WTC11 (cell line): ENCODE results near the gene LIX1L. TPM values are rescaled to one million over a fixed set of nuclear protein-coding genes. Genes with fewer than 3 reads are reported as not detected.

Experiments used
- ATAC-seq: fragments of 200-7000 bp; cut with Tn5 transposase; 2 replicates; pipeline ENCODE4 v1.10.0; 2021; ENCODE audit warnings: mild to moderate bottlenecking, moderate library complexity
- CTCF ChIA-PET: fragments of 300-600 bp; sonication (Branson Sonifier 250); formaldehyde crosslinking; loops from one replicate; lab custom pipeline; 2021; ENCODE audit warnings: antibody characterized with exemption; lab: Charles Lee
- POLR2A ChIA-PET: fragments of 350-600 bp; sonication (Branson Sonifier 250); formaldehyde crosslinking; loops from one replicate; lab custom pipeline; 2021; ENCODE audit warnings: antibody characterized with exemption; lab: Charles Lee
- DNase-seq: peaks from one replicate; pipeline ENCODE4 v3.0.0; 2021; ENCODE audit warnings: low spot score
- H3K27ac Mint-ChIP-seq: 2 replicates; pipeline ENCODE4 v1.8.0; 2021; ENCODE audit warnings: mixed read lengths
- H3K27me3 Mint-ChIP-seq: 2 replicates; pipeline ENCODE4 v1.8.0; 2021; ENCODE audit warnings: low read depth, mild to moderate bottlenecking, moderate library complexity, mixed read lengths
- H3K36me3 Mint-ChIP-seq: 2 replicates; pipeline ENCODE4 v1.8.0; 2021; ENCODE audit warnings: mixed read lengths
- H3K4me1 Mint-ChIP-seq: 2 replicates; pipeline ENCODE4 v1.8.0; 2022; ENCODE audit warnings: mixed read lengths
- H3K4me3 Mint-ChIP-seq: 2 replicates; pipeline ENCODE4 v1.8.0; 2021; ENCODE audit warnings: mild to moderate bottlenecking, moderate library complexity, mixed read lengths
- H3K9me3 Mint-ChIP-seq: 2 replicates; pipeline ENCODE4 v1.8.0; 2021; ENCODE audit warnings: mixed read lengths
- AR ChIP-seq: fragments of 250-450 bp; sonication (Bioruptor Pico); IDR thresholded peaks from 2 replicates; pipeline ENCODE4 v1.9.0; 2021; ENCODE audit warnings: mild to moderate bottlenecking
- E2F5 ChIP-seq: sonication (generic); formaldehyde crosslinking; IDR thresholded peaks from 2 replicates; pipeline ENCODE4 v1.8.1; 2022; ENCODE audit warnings: mild to moderate bottlenecking, moderate library complexity, missing genetic modification reagents
- ELF4 ChIP-seq: sonication (generic); formaldehyde crosslinking; IDR thresholded peaks from 2 replicates; pipeline ENCODE4 v1.8.1; 2022; ENCODE audit warnings: low read depth, mild to moderate bottlenecking, moderate library complexity, missing genetic modification reagents
- FOXK1 ChIP-seq: sonication (generic); formaldehyde crosslinking; IDR thresholded peaks from 2 replicates; pipeline ENCODE4 v1.8.0; 2022; ENCODE audit warnings: mild to moderate bottlenecking, moderate library complexity, missing genetic modification reagents
- HMGXB4 ChIP-seq: sonication (generic); formaldehyde crosslinking; IDR thresholded peaks from 2 replicates; pipeline ENCODE4 v1.8.1; 2023; ENCODE audit warnings: mild to moderate bottlenecking, moderate library complexity, missing genetic modification reagents
- JAZF1 ChIP-seq: fragments of 250-450 bp; sonication (Bioruptor Pico); IDR thresholded peaks from 2 replicates; pipeline ENCODE4 v1.9.0; 2021; ENCODE audit warnings: moderate library complexity, mild to moderate bottlenecking, inconsistent platforms
- KAT7 ChIP-seq: sonication (generic); formaldehyde crosslinking; IDR thresholded peaks from 2 replicates; pipeline ENCODE4 v1.8.1; 2023; ENCODE audit warnings: missing genetic modification reagents, mild to moderate bottlenecking, borderline replicate concordance
- MLX ChIP-seq: sonication (generic); formaldehyde crosslinking; IDR thresholded peaks from 2 replicates; pipeline ENCODE4 v1.8.1; 2023; ENCODE audit warnings: mild to moderate bottlenecking, missing genetic modification reagents, moderate library complexity
- MXD4 ChIP-seq: fragments of 250-450 bp; sonication (Bioruptor Pico); IDR thresholded peaks from 2 replicates; pipeline ENCODE4 v1.8.0; 2021; ENCODE audit warnings: mild to moderate bottlenecking, moderate library complexity, borderline replicate concordance
- PREB ChIP-seq: sonication (generic); formaldehyde crosslinking; IDR thresholded peaks from 2 replicates; pipeline ENCODE4 v1.8.1; 2022; ENCODE audit warnings: mild to moderate bottlenecking, missing genetic modification reagents, moderate library complexity, borderline replicate concordance
- SMAD3 ChIP-seq: sonication (generic); formaldehyde crosslinking; IDR thresholded peaks from 2 replicates; pipeline ENCODE4 v1.8.0; 2022; ENCODE audit warnings: missing genetic modification reagents, mild to moderate bottlenecking, borderline replicate concordance
- SP1 ChIP-seq: sonication (generic); formaldehyde crosslinking; conservative IDR thresholded peaks from 2 replicates; pipeline ENCODE4 v1.8.1; 2022; ENCODE audit warnings: missing genetic modification reagents
- TEAD4 ChIP-seq: sonication (generic); formaldehyde crosslinking; IDR thresholded peaks from 2 replicates; pipeline ENCODE4 v1.8.0; 2022; ENCODE audit warnings: mild to moderate bottlenecking, missing genetic modification reagents
- ZNF263 ChIP-seq: sonication (generic); formaldehyde crosslinking; IDR thresholded peaks from 2 replicates; pipeline ENCODE4 v1.8.1; 2022; ENCODE audit warnings: low read depth, mild to moderate bottlenecking, moderate library complexity, missing genetic modification reagents
- ZNF423 ChIP-seq: fragments of 250-450 bp; sonication (Bioruptor Pico); IDR thresholded peaks from 2 replicates; pipeline ENCODE4 v2.1.2; 2022; ENCODE audit warnings: mild to moderate bottlenecking, moderate library complexity
- ZNF512 ChIP-seq: sonication (generic); formaldehyde crosslinking; IDR thresholded peaks from 2 replicates; pipeline ENCODE4 v1.8.1; 2022; ENCODE audit warnings: missing genetic modification reagents, borderline replicate concordance
- ZSCAN18 ChIP-seq: fragments of 250-450 bp; sonication (Bioruptor Pico); IDR thresholded peaks from 2 replicates; pipeline ENCODE4 v2.1.2; 2022; ENCODE audit warnings: mild to moderate bottlenecking, moderate library complexity
- total RNA-seq: library from RNA; stranded (reverse); gene quantifications from 3 replicates; pipeline ENCODE4 v1.2.3, GENCODE V29; 2021

Gene LIX1L
- total RNA-seq, 1 experiment from 2014 or later: 3.0 TPM

- no peaks in the 10 kb centered on the region for H3K9me3 Mint-ChIP-seq
- CTCF ChIA-PET: interaction anchor here (1.5 to 3.3 kb wide), 3 partner anchors 14 to 41 kb away, joined by 7 to 39 read pairs (median 9); partner anchors contain the start of gene NUDT17
- TF ChIP-seq KAT7: no peak
- no peak for TF ChIP-seq MXD4 (CRISPR knock-in tag)
- TF ChIP-seq FOXK1 (CRISPR knock-in tag): no peak
- TF ChIP-seq PREB: no peak
- no peak for TF ChIP-seq JAZF1 (CRISPR knock-in tag)
- no peak for TF ChIP-seq SMAD3 (CRISPR knock-in tag)
- TF ChIP-seq HMGXB4 (CRISPR knock-in tag): no peak
- no peak for TF ChIP-seq ZSCAN18 (CRISPR knock-in tag)
- TF ChIP-seq MLX (CRISPR knock-in tag): no peak
- TF ChIP-seq ZNF512: no peak
- no peak for TF ChIP-seq SP1 (CRISPR knock-in tag)
- TF ChIP-seq ZNF423: no peak
- no peak for TF ChIP-seq TEAD4
- TF ChIP-seq ELF4 (CRISPR knock-in tag): no peak
- no peak for TF ChIP-seq E2F5
- TF ChIP-seq AR (CRISPR knock-in tag): no peak
- no peak for TF ChIP-seq ZNF263 (CRISPR knock-in tag)
- H3K27me3 Mint-ChIP-seq: peaks cover 30% of the 10 kb centered on the region
- peak overlapping the region; percentile 41; the same call in 1 of the 2 replicates for H3K27ac Mint-ChIP-seq
- DNase-seq: no peak
- H3K36me3 Mint-ChIP-seq: no peaks in the 10 kb centered on the region
- no peak for ATAC-seq
- no peak overlapping the region for H3K4me3 Mint-ChIP-seq
- POLR2A ChIA-PET: no interaction called here
- H3K4me1 Mint-ChIP-seq: peaks cover 25% of the 10 kb centered on the region
These were observed 70.2 kb downstream of the LIX1L start for GRCh38 chr1:145887631-145888030.
